Thyroid gland (tissue), 4 donors: ENCODE measurements around the gene DST.

Source experiments
- POLR2A ChIP-seq, 2 donors: fragments of 450-650 bp; IDR thresholded peaks; one replicate each; pipeline ENCODE4 v1.6.1; 2017; ENCODE audit warnings: antibody characterized with exemption in 2 of 2, mild to moderate bottlenecking in 2 of 2, moderate library complexity in 1 of 2
- TF ChIP-seq, protein P1 (sequence below), 6 experiments: fragments of 200-600 bp in 3 of 6; fragments of 450-650 bp in 3 of 6; sonication (generic) in 3 of 6; IDR thresholded peaks; one replicate each; pipeline ENCODE4 v1.5.1; 2016 to 2019; ENCODE audit warnings: antibody characterized with exemption in 6 of 6, mild to moderate bottlenecking in 2 of 6, inconsistent platforms in 1 of 6, moderate library complexity in 1 of 6

DNA sequence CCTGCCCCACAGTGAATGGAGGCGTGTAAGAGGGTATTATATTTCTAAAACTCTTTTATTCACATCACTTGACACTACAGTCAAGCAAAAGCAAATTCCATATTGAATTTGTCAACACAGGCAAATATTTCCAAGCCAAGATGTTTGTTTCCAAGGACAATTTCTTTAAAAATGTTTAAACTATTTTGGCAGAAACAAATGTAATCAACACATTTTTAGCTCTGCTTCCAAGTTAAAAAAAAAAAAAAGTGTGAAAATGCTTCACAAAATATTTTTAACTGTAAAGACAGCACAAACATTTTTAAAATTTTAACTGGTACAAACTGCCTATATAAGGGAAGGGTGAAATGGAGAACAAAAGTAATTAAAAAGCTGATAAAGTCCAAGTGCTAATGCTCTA lies 44.9 kb upstream of the DST start:
- no peak for TF ChIP-seq POLR2A (IDR thresholded peaks at IDR 0.05)
- TF ChIP-seq, protein P1, sequence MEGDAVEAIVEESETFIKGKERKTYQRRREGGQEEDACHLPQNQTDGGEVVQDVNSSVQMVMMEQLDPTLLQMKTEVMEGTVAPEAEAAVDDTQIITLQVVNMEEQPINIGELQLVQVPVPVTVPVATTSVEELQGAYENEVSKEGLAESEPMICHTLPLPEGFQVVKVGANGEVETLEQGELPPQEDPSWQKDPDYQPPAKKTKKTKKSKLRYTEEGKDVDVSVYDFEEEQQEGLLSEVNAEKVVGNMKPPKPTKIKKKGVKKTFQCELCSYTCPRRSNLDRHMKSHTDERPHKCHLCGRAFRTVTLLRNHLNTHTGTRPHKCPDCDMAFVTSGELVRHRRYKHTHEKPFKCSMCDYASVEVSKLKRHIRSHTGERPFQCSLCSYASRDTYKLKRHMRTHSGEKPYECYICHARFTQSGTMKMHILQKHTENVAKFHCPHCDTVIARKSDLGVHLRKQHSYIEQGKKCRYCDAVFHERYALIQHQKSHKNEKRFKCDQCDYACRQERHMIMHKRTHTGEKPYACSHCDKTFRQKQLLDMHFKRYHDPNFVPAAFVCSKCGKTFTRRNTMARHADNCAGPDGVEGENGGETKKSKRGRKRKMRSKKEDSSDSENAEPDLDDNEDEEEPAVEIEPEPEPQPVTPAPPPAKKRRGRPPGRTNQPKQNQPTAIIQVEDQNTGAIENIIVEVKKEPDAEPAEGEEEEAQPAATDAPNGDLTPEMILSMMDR (IDR thresholded peaks at IDR 0.05), result no peak
